ENCODE measurements around the gene CYFIP2. TPM values are rescaled to one million over a fixed set of nuclear protein-coding genes. Genes with fewer than 3 reads are reported as not detected.

CYFIP2 gene
- total RNA-seq, 2 experiments from 2014 or later = 319 to 321 TPM

DNA sequence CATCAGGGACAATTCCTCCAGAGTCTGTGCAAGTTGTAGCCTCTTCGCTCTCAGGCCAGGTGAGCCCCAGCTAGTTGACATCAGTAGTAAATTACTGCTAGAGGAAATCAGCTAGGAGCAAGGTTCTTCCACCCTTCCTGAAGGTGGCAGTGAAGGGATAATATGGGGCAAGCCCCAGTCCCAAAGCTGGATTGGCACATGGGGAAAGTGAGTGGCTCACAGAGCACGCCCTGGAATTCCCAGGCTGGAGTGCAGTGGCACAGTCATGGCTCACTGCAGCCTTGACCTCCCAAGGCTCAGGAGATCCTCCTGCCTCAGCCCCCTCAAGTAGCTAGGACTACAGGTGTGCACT is 82.1 kb downstream of the CYFIP2 start:
- POLR2A ChIA-PET = no interaction called here
- CTCF ChIA-PET = interaction anchor here (1.2 to 1.6 kb wide), 2 partner anchors 19 to 124 kb away, joined by 5 read pairs; no protein-coding TSS in a partner anchor
- DNase-seq = no peak
- Mint-ChIP-seq H3K27me3 (no peaks in the 10 kb centered on the region), H3K4me3 (no peak overlapping the region), H3K4me1 (ENCODE audit: low read depth) (peaks cover 78% of the 10 kb centered on the region), H3K9me3 (peaks cover 3% of the 10 kb centered on the region), H3K36me3 (peaks cover 73% of the 10 kb centered on the region), H3K27ac (no peak overlapping the region)
- intact Hi-C loops (cut with micrococcal nuclease) = no loop called here

- POLR2A ChIA-PET = interaction anchor here (0.7 to 2.1 kb wide), 9 partner anchors 9 to 380 kb away, joined by 3 to 13 read pairs (median 5); partner anchors contain the start of genes MED7 and THG1L
- DNase-seq = no peak
- CTCF ChIA-PET = interaction anchor here (0.6 to 8.0 kb wide), 9 partner anchors 8 to 121 kb away, joined by 3 to 72 read pairs (median 3); no protein-coding TSS in a partner anchor
- Mint-ChIP-seq H3K36me3 (peaks cover 59% of the 10 kb centered on the region), H3K9me3 (peaks cover 3% of the 10 kb centered on the region), H3K27ac (peak overlapping the region; percentile 95), H3K27me3 (no peaks in the 10 kb centered on the region), H3K4me1 (ENCODE audit: low read depth) (peaks cover 65% of the 10 kb centered on the region), H3K4me3 (peak overlapping the region; percentile 50)
- intact Hi-C loops (cut with micrococcal nuclease) = loop anchor here (1.0 to 5.0 kb wide), 12 partner anchors 39 to 506 kb away; partner anchors contain the start of genes CLINT1, ITK and THG1L
Measured at GRCh38 chr5:157350939-157351801, 85.2 kb downstream of the CYFIP2 start.

DNA sequence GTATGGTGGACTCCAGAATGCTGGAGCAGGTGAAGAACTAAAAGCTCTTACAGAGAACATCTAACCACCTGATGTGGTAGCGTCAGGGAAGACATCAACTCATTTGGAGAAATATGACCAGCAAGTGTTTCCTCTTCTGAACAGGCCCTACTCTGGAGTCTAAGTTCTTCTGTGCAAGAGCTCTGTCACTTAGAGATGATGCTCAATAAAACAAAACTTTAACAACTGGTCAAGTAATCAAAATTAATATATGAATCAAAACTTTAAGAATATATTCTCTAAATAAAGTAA is 85.8 kb downstream of the CYFIP2 start:
- Mint-ChIP-seq H3K36me3 (peaks cover 56% of the 10 kb centered on the region), H3K27ac (peak overlapping the region; percentile 95), H3K27me3 (no peaks in the 10 kb centered on the region), H3K4me1 (ENCODE audit: low read depth) (peaks cover 62% of the 10 kb centered on the region), H3K4me3 (peak overlapping the region; percentile 50), H3K9me3 (peaks cover 3% of the 10 kb centered on the region)
- POLR2A ChIA-PET = interaction anchor here (0.6 to 2.1 kb wide), 9 partner anchors 9 to 379 kb away, joined by 3 to 13 read pairs (median 5); partner anchors contain the start of gene THG1L
- intact Hi-C loops (cut with micrococcal nuclease) = loop anchor here (1.0 to 5.0 kb wide), 12 partner anchors 39 to 506 kb away; partner anchors contain the start of genes CLINT1, ITK and THG1L
- no peak for DNase-seq
- CTCF ChIA-PET = interaction anchor here (0.6 to 8.0 kb wide), 7 partner anchors 9 to 120 kb away, joined by 3 to 72 read pairs (median 5); no protein-coding TSS in a partner anchor

DNA sequence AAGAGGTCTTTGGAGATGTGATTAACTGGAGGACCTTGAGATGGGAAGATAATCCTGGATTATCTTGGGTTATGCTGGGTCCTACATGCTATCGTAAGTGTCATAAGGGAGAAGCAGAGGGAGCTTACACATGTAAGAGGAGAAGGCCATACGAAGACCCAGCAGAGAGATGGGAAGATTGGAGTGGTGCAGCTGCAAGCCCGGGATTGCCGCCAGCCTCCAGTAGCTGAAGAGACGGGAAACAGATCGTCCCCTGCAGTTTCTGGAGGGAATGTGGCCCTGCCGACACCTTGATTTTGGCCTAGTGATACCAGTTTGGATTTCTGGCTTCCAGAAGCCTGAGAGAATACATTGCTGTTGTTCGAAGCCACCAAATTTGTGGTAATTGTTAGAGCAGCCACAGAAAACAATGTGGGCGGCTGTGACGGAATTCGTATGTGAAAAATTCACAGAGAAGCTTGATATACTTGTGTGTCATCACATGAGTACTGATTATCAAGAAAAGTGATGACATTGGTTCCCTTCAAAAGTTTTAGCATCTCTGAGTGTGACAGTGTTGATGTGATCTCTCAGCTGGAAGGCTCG is 86.9 kb downstream of the CYFIP2 start:
- Mint-ChIP-seq H3K4me1 (ENCODE audit: low read depth) (peaks cover 64% of the 10 kb centered on the region), H3K27ac (peak overlapping the region; percentile 43), H3K9me3 (peaks cover 3% of the 10 kb centered on the region), H3K36me3 (peaks cover 54% of the 10 kb centered on the region), H3K4me3 (no peak overlapping the region), H3K27me3 (no peaks in the 10 kb centered on the region)
- peak; percentile 83 for DNase-seq
- intact Hi-C loops (cut with micrococcal nuclease) = loop anchor here (1.0 to 5.0 kb wide), 5 partner anchors 9 to 504 kb away; partner anchors contain the start of genes CLINT1, ITK and THG1L
- CTCF ChIA-PET = interaction anchor here (1.8 to 8.0 kb wide), 2 partner anchors 10 to 24 kb away, joined by 7 to 72 read pairs; no protein-coding TSS in a partner anchor
- POLR2A ChIA-PET = interaction anchor here (1.0 to 1.1 kb wide), 2 partner anchors 8 to 358 kb away, joined by 3 read pairs; a partner anchor contains a TSS

DNA sequence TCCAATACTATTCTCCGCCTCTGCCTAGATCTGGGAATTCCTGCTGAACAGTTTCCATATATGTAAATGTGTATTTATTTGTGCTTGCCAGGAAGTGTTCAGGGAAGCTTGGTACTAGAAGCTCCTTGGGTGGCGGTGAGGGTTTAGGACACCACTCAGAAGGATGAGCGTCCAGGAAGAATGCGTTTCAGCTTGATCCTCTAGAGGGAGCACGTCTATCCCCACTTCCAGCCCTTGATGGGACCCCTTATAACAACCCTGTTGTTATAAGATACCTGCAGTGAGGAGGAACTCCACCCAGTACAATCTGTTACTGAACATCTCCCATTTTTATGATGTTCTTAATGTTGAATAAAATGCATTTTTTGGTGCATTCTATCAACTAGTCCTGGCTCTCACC is 88.9 kb downstream of the CYFIP2 start:
- peaks cover 58% of the 10 kb centered on the region for H3K36me3 Mint-ChIP-seq
- POLR2A ChIA-PET = interaction anchor here (1.0 kb wide), 1 partner anchor 11 kb away, joined by 3 read pairs; no protein-coding TSS in a partner anchor
- CTCF ChIA-PET = interaction anchor here (1.2 to 8.0 kb wide), 3 partner anchors 12 to 24 kb away, joined by 3 to 72 read pairs (median 9); no protein-coding TSS in a partner anchor
- H3K4me3 Mint-ChIP-seq = no peak overlapping the region
- intact Hi-C loops (cut with micrococcal nuclease) = loop anchor here (5.0 kb wide), 4 partner anchors 172 to 503 kb away; partner anchors contain the start of genes CLINT1, ITK and THG1L
- H3K27me3 Mint-ChIP-seq = no peaks in the 10 kb centered on the region
- H3K27ac Mint-ChIP-seq = no peak overlapping the region
- H3K4me1 Mint-ChIP-seq (ENCODE audit: low read depth) = peaks cover 53% of the 10 kb centered on the region
- no peak for DNase-seq
- H3K9me3 Mint-ChIP-seq = peaks cover 3% of the 10 kb centered on the region

DNA sequence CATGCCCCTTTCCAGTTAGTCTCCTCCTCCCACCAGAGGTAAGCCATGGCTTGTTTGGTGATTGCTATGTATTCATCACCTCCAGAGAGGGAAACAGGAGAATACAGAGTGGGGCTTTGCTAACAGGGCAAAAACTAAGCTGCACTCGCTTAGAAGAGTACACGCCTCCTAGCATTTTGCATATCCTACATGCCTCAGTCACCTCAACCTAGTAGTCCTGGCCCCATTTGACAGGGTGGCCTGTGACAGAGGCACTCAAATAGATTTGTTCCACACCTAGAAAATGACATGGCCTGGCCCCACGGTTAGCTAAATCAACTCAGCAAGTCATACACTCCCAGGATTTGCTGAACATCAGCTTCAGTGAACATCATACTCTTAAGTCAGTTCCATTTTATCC is 90.7 kb downstream of the CYFIP2 start:
- POLR2A ChIA-PET = no interaction called here
- peaks cover 36% of the 10 kb centered on the region for H3K4me1 Mint-ChIP-seq (ENCODE audit: low read depth)
- peak overlapping the region; percentile 21 for H3K27ac Mint-ChIP-seq
- H3K36me3 Mint-ChIP-seq = peaks cover 63% of the 10 kb centered on the region
- H3K9me3 Mint-ChIP-seq = no peaks in the 10 kb centered on the region
- H3K4me3 Mint-ChIP-seq = no peak overlapping the region
- DNase-seq = no peak
- intact Hi-C loops (cut with micrococcal nuclease) = no loop called here
- H3K27me3 Mint-ChIP-seq = no peaks in the 10 kb centered on the region
- CTCF ChIA-PET = interaction anchor here (0.8 to 8.0 kb wide), 6 partner anchors 13 to 115 kb away, joined by 4 to 72 read pairs (median 6); no protein-coding TSS in a partner anchor

DNA sequence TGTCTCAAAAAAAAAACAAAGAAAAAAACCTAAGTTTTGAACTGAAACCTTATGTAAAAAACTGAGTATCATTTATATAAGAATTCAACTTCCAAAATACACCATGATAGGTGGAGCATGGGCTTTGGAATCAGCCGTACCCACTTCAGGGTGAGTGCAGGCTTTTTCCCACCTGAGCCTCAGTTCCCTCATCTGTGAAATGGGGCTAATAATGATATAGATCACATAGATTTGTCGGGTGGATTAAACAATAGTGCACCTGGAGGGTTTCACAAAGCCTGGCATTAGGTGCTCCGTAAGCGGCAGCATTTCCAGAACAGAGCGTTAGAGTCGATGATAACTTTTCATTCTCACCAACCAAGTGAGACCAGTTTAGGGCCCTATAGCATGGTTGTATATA is 91.9 kb downstream of the CYFIP2 start:
- no peak overlapping the region for H3K4me3 Mint-ChIP-seq
- POLR2A ChIA-PET = no interaction called here
- H3K4me1 Mint-ChIP-seq (ENCODE audit: low read depth) = peaks cover 23% of the 10 kb centered on the region
- H3K27ac Mint-ChIP-seq = no peak overlapping the region
- no peak for DNase-seq
- intact Hi-C loops (cut with micrococcal nuclease) = no loop called here
- no peaks in the 10 kb centered on the region for H3K9me3 Mint-ChIP-seq
- CTCF ChIA-PET = interaction anchor here (8.0 kb wide), 1 partner anchor 15 kb away, joined by 72 read pairs; no protein-coding TSS in a partner anchor
- no peaks in the 10 kb centered on the region for H3K27me3 Mint-ChIP-seq
- H3K36me3 Mint-ChIP-seq = peaks cover 64% of the 10 kb centered on the region

- CTCF ChIA-PET = no interaction called here
- H3K36me3 Mint-ChIP-seq = peaks cover 64% of the 10 kb centered on the region
- POLR2A ChIA-PET = no interaction called here
Measured at GRCh38 chr5:157358871-157359270, 92.9 kb downstream of the CYFIP2 start.

GRCh38 chr5:157359356-157360055 is 93.6 kb downstream of the CYFIP2 start:
- no peaks in the 10 kb centered on the region for H3K27me3 Mint-ChIP-seq
- ChIA-PET CTCF (interaction anchor here (2.0 to 2.3 kb wide), 2 partner anchors 17 to 384 kb away, joined by 4 to 8 read pairs; partner anchors contain the start of gene LSM11), POLR2A (interaction anchor here (0.6 to 1.3 kb wide), 3 partner anchors 13 to 202 kb away, joined by 3 to 4 read pairs (median 3); no protein-coding TSS in a partner anchor)
- no peak overlapping the region for H3K4me3 Mint-ChIP-seq
- peaks cover 8% of the 10 kb centered on the region for H3K4me1 Mint-ChIP-seq (ENCODE audit: low read depth)
- H3K9me3 Mint-ChIP-seq = no peaks in the 10 kb centered on the region
- intact Hi-C loops (cut with micrococcal nuclease) = no loop called here
- no peak for DNase-seq
- H3K36me3 Mint-ChIP-seq = peaks cover 64% of the 10 kb centered on the region
- no peak overlapping the region for H3K27ac Mint-ChIP-seq

More at GRCh38 chr5:157358871-157359270, 92.9 kb downstream of the CYFIP2 start:
- intact Hi-C loops (cut with micrococcal nuclease) = no loop called here
- peaks cover 13% of the 10 kb centered on the region for H3K4me1 Mint-ChIP-seq (ENCODE audit: low read depth)
- H3K9me3 Mint-ChIP-seq = no peaks in the 10 kb centered on the region
- DNase-seq = no peak
- no peak overlapping the region for H3K4me3 Mint-ChIP-seq
- no peak overlapping the region for H3K27ac Mint-ChIP-seq
- no peaks in the 10 kb centered on the region for H3K27me3 Mint-ChIP-seq

- H3K27ac Mint-ChIP-seq = no peak overlapping the region
- CTCF ChIA-PET = interaction anchor here (1.2 kb wide), 1 partner anchor 10 kb away, joined by 3 read pairs; no protein-coding TSS in a partner anchor
- H3K4me3 Mint-ChIP-seq = no peak overlapping the region
Measured at GRCh38 chr5:157362012-157362411, 96.1 kb downstream of the CYFIP2 start.

GRCh38 chr5:157362502-157362901 is 96.6 kb downstream of the CYFIP2 start:
- Mint-ChIP-seq H3K9me3 (no peaks in the 10 kb centered on the region), H3K27ac (no peak overlapping the region), H3K36me3 (peaks cover 80% of the 10 kb centered on the region), H3K27me3 (no peaks in the 10 kb centered on the region), H3K4me3 (no peak overlapping the region), H3K4me1 (ENCODE audit: low read depth) (no peaks in the 10 kb centered on the region)
- ChIA-PET POLR2A (no interaction called here), CTCF (interaction anchor here (1.2 kb wide), 1 partner anchor 11 kb away, joined by 3 read pairs; no protein-coding TSS in a partner anchor)
- DNase-seq = no peak
- intact Hi-C loops (cut with micrococcal nuclease) = no loop called here

More at GRCh38 chr5:157362012-157362411, 96.1 kb downstream of the CYFIP2 start:
- H3K9me3 Mint-ChIP-seq = no peaks in the 10 kb centered on the region
- POLR2A ChIA-PET = no interaction called here
- no peak for DNase-seq
- H3K4me1 Mint-ChIP-seq (ENCODE audit: low read depth) = no peaks in the 10 kb centered on the region
- peaks cover 77% of the 10 kb centered on the region for H3K36me3 Mint-ChIP-seq
- no peaks in the 10 kb centered on the region for H3K27me3 Mint-ChIP-seq
- intact Hi-C loops (cut with micrococcal nuclease) = no loop called here

Data from activated CD4-positive, alpha-beta memory T cell treated with anti-CD3 and anti-CD28 coated beads for 36 hours (primary cell).